Liver (tissue), 9 donors: Measurements from ENCODE around the gene GALC. TPM values are rescaled to one million over a fixed set of nuclear protein-coding genes. Genes with fewer than 3 reads are reported as not detected.

Experiments used
- DNase-seq: peaks from one replicate; pipeline ENCODE4 v3.0.0-alpha.2; 2017; ENCODE audit warnings: low spot score
- H3K27ac ChIP-seq, 2 donors: one replicate each; pipeline ENCODE4 v1.7.0; 2013; ENCODE audit warnings: inconsistent platforms in 2 of 2, low read length in 2 of 2, control low read depth in 1 of 2, low read depth in 1 of 2, mild to moderate bottlenecking in 1 of 2
- H3K27me3 ChIP-seq, 4 donors: one replicate each; pipeline versions ENCODE4 v1.6.1 to v1.7.0; 2013; ENCODE audit warnings: low read length in 3 of 4, inconsistent platforms in 1 of 4, mild to moderate bottlenecking in 1 of 4, moderate library complexity in 1 of 4; ENCODE audit not compliant: control insufficient read depth in 4 of 4, insufficient read depth in 4 of 4
- H3K36me3 ChIP-seq, 4 donors: one replicate each; pipeline versions ENCODE4 v1.6.1 to v1.7.0; 2013; ENCODE audit warnings: low read length in 3 of 4, mild to moderate bottlenecking in 3 of 4, low read depth in 1 of 4, moderate library complexity in 1 of 4; ENCODE audit not compliant: control insufficient read depth in 4 of 4, insufficient read depth in 3 of 4
- H3K4me1 ChIP-seq, 4 donors: one replicate each; pipeline versions ENCODE4 v1.6.1 to v1.7.0; 2013; ENCODE audit warnings: low read length in 3 of 4, mild to moderate bottlenecking in 3 of 4, moderate library complexity in 1 of 4; ENCODE audit not compliant: control insufficient read depth in 4 of 4, insufficient read depth in 4 of 4
- H3K4me3 ChIP-seq, 3 donors: one replicate each; pipeline versions ENCODE4 v1.6.1 to v1.7.0; 2013; ENCODE audit warnings: low read length in 3 of 3, control low read depth in 1 of 3, low read depth in 1 of 3, mild to moderate bottlenecking in 1 of 3
- H3K9ac ChIP-seq, 2 donors: one replicate each; pipeline ENCODE4 v1.7.0; 2013; ENCODE audit warnings: low read length in 2 of 2, mild to moderate bottlenecking in 2 of 2, moderate library complexity in 2 of 2, control low read depth in 1 of 2, low read depth in 1 of 2
- H3K9me3 ChIP-seq, 4 donors: one replicate each; pipeline versions ENCODE4 v1.6.1 to v1.7.0; 2013; ENCODE audit warnings: low read length in 3 of 4; ENCODE audit not compliant: control insufficient read depth in 4 of 4
- EGR1 ChIP-seq, 2 donors: IDR thresholded peaks; 2 replicates each; pipeline ENCODE4 v1.6.1; 2016 to 2018; ENCODE audit warnings: antibody characterized with exemption in 2 of 2, low read depth in 2 of 2
- FOXA1 ChIP-seq: IDR thresholded peaks from 2 replicates; pipeline ENCODE4 v1.6.1; 2016; ENCODE audit warnings: antibody characterized with exemption
- FOXA2 ChIP-seq: IDR thresholded peaks from 2 replicates; pipeline ENCODE4 v1.6.1; 2016; ENCODE audit warnings: antibody characterized with exemption
- GABPA ChIP-seq, 2 donors: IDR thresholded peaks in 1 of 2; conservative IDR thresholded peaks in 1 of 2; 2 replicates each; pipeline ENCODE4 v1.6.1; 2016; ENCODE audit warnings: antibody characterized with exemption in 2 of 2, mild to moderate bottlenecking in 1 of 2, moderate library complexity in 1 of 2
- HNF4A ChIP-seq, 2 donors: conservative IDR thresholded peaks; 2 replicates each; pipeline ENCODE4 v1.6.1; 2016; ENCODE audit warnings: antibody characterized with exemption in 2 of 2, mild to moderate bottlenecking in 2 of 2
- HNF4G ChIP-seq: IDR thresholded peaks from 2 replicates; pipeline ENCODE4 v1.6.1; 2016; ENCODE audit warnings: antibody characterized with exemption
- JUND ChIP-seq, 2 donors: IDR thresholded peaks; 2 replicates each; pipeline ENCODE4 v1.6.1; 2016; ENCODE audit warnings: antibody characterized with exemption in 2 of 2
- NR2F2 ChIP-seq: IDR thresholded peaks from 2 replicates; pipeline ENCODE4 v1.6.1; 2016; ENCODE audit warnings: antibody characterized with exemption
- RAD21 ChIP-seq, 2 donors: IDR thresholded peaks; 2 replicates each; pipeline ENCODE4 v1.6.1; 2016; ENCODE audit warnings: antibody characterized with exemption in 2 of 2, mild to moderate bottlenecking in 2 of 2
- REST ChIP-seq: IDR thresholded peaks from 2 replicates; pipeline ENCODE4 v1.6.1; 2016; ENCODE audit warnings: antibody characterized with exemption, mild to moderate bottlenecking
- RXRA ChIP-seq, 2 donors: IDR thresholded peaks; 2 replicates each; pipeline ENCODE4 v1.6.1; 2017 to 2018; ENCODE audit warnings: antibody characterized with exemption in 2 of 2, mild to moderate bottlenecking in 1 of 2
- SP1 ChIP-seq: IDR thresholded peaks from 2 replicates; pipeline ENCODE4 v1.6.1; 2018; ENCODE audit warnings: antibody characterized with exemption, mild to moderate bottlenecking
- TAF1 ChIP-seq: conservative IDR thresholded peaks from 2 replicates; pipeline ENCODE4 v1.6.1; 2016; ENCODE audit warnings: antibody characterized with exemption, mild to moderate bottlenecking
- YY1 ChIP-seq: IDR thresholded peaks from 2 replicates; pipeline ENCODE4 v1.6.1; 2016; ENCODE audit warnings: antibody characterized with exemption, mild to moderate bottlenecking
- WGBS: extraction: QIAGEN DNeasy Blood & Tissue Kit; methylation state at CpG from one replicate; pipeline ENCODE4 v1.1.7; 2013; 5-methylcytosine and 5-hydroxymethylcytosine counted together
- polyA plus RNA-seq, 2 donors: library from polyadenylated mRNA; stranded (reverse) in 1 of 2; unstranded in 1 of 2; fragments of 200-250 nt in 1 of 2; fragments of >200 nt in 1 of 2; fragmentation: Nextera tagmentation in 1 of 2; extraction: Ambion mirVana in 1 of 2; gene quantifications; one replicate each; pipeline versions ENCODE4 v1.2.1 to v1.2.3, GENCODE V29; 2013 to 2015
- total RNA-seq, 2 donors: library from RNA; depleted of rRNA; stranded (reverse); fragments of >200 nt; gene quantifications; one replicate each; pipeline ENCODE4 v1.2.3, GENCODE V29; 2014
- TF ChIP-seq, protein P1 (sequence below): IDR thresholded peaks from 2 replicates; pipeline ENCODE4 v1.6.1; 2016; ENCODE audit warnings: antibody characterized with exemption
- TF ChIP-seq, protein P2 (sequence below): IDR thresholded peaks from 2 replicates; pipeline ENCODE4 v1.6.1; 2016; ENCODE audit warnings: antibody characterized with exemption
- TF ChIP-seq, protein P3 (sequence below): IDR thresholded peaks from 2 replicates; pipeline ENCODE4 v1.6.1; 2016; ENCODE audit warnings: antibody characterized with exemption
- TF ChIP-seq, protein P4 (sequence below): fragments of 150-350 bp; IDR thresholded peaks from 2 replicates; pipeline ENCODE4 v1.5.1; 2017; ENCODE audit warnings: improper control_type of control experiment, low read depth, low read length; ENCODE audit not compliant: missing input control
- donor health status: healthy.
- donor health status: healthy.
- donor health status: healthy.
- donor health status: healthy.
- donor health status: healthy.

Gene GALC
- total and polyA plus RNA-seq, 4 donors = 2.8 to 20.8 (median 12.1) TPM

DNA sequence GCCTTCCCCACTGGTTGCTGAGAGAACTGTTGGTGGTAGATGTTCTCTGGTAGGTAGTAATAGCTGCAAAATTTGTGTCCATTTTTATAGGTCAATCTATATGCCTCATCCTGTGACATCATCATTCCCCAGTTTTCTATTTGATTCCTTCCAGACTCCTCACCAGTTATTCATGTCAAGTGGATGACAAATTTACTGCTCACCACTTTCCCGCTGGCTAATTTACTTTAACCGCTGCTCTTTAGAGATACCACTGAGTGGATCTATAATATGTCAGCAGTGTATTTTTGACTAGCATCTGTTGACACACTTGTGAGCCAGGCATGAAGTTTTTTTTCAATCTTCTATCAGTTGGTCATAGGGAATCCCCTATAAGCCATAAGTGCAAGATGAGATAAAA lies 36.5 kb upstream of the GALC start:
- H3K27me3 ChIP-seq = no peaks in the 10 kb centered on the region
- H3K27ac ChIP-seq = no peak overlapping the region
- peaks cover 3 to 41% (median 13%) of the 10 kb centered on the region in 4 donors for H3K4me1 ChIP-seq
- no peak for DNase-seq
- no peak for TF ChIP-seq JUND (IDR thresholded peaks at IDR 0.05)
- no peak for TF ChIP-seq SP1
- TF ChIP-seq, protein P1, sequence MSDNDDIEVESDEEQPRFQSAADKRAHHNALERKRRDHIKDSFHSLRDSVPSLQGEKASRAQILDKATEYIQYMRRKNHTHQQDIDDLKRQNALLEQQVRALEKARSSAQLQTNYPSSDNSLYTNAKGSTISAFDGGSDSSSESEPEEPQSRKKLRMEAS = no peak
- TF ChIP-seq RXRA (IDR thresholded peaks at IDR 0.05) = no peak
- no peak for TF ChIP-seq GABPA (IDR thresholded peaks at IDR 0.05 in 1 of 2, conservative IDR thresholded peaks at IDR 0.05 in 1 of 2)
- peaks cover 0 to 2% (median 0%) of the 10 kb centered on the region in 4 donors for H3K36me3 ChIP-seq
- H3K9ac ChIP-seq = no peak overlapping the region
- H3K9me3 ChIP-seq = no peaks in the 10 kb centered on the region
- WGBS = 84% methylated on average over 2 of the region's 2 CpGs
- H3K4me3 ChIP-seq = no peak overlapping the region

DNA sequence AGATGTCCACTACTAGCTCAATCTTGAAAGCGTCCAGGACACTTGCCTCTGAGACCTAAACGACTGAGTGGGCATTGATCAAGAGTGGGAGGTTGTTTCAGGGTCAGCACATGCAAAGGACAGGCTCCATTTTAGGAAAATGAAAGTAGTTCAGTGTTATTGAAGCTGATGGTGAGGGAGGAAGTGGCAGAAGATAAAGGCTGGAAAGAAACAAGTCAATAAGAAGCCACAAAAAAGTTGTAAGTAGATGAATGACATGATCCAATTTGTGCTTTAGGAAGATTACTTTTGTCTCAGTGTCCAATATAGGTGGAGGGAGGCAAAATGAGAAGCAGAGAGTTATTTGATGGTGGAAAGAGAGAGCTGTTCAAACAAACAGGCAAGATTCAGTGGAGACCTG lies 33.9 kb upstream of the GALC start:
- no peaks in the 10 kb centered on the region for H3K9me3 ChIP-seq
- H3K36me3 ChIP-seq = no peaks in the 10 kb centered on the region
- peak overlapping the region; percentile 14 to 77 (median 63) for H3K4me3 ChIP-seq
- DNase-seq = no peak
- 14% methylated on average over 2 of the region's 2 CpGs for WGBS
- H3K27ac ChIP-seq = peak overlapping the region; percentile 28 to 42
- TF ChIP-seq, protein P1 = no peak
- peak; percentile 88 for TF ChIP-seq YY1
- no peak for TF ChIP-seq GABPA (IDR thresholded peaks at IDR 0.05 in 1 of 2, conservative IDR thresholded peaks at IDR 0.05 in 1 of 2)
- H3K9ac ChIP-seq = peak overlapping the region in 1 of 2 donors; percentile 57
- no peaks in the 10 kb centered on the region for H3K27me3 ChIP-seq
- H3K4me1 ChIP-seq = peaks cover 5 to 40% (median 22%) of the 10 kb centered on the region in 4 donors

GRCh38 chr14:88025313-88025712 lies 32.3 kb upstream of the GALC start:
- H3K9ac ChIP-seq = peak overlapping the region; percentile 72 to 94
- 14% methylated on average over 3 of the region's 3 CpGs for WGBS
- H3K9me3 ChIP-seq = no peaks in the 10 kb centered on the region
- H3K27ac ChIP-seq = peak overlapping the region; percentile 28 to 77
- peak overlapping the region; percentile 60 to 77 (median 63) for H3K4me3 ChIP-seq
- no peak for TF ChIP-seq GABPA (IDR thresholded peaks at IDR 0.05 in 1 of 2, conservative IDR thresholded peaks at IDR 0.05 in 1 of 2)
- TF ChIP-seq NR2F2 = no peak
- no peak for TF ChIP-seq HNF4A (conservative IDR thresholded peaks at IDR 0.05)
- no peak for TF ChIP-seq HNF4G
- no peak for TF ChIP-seq JUND (IDR thresholded peaks at IDR 0.05)
- TF ChIP-seq, protein P2, sequence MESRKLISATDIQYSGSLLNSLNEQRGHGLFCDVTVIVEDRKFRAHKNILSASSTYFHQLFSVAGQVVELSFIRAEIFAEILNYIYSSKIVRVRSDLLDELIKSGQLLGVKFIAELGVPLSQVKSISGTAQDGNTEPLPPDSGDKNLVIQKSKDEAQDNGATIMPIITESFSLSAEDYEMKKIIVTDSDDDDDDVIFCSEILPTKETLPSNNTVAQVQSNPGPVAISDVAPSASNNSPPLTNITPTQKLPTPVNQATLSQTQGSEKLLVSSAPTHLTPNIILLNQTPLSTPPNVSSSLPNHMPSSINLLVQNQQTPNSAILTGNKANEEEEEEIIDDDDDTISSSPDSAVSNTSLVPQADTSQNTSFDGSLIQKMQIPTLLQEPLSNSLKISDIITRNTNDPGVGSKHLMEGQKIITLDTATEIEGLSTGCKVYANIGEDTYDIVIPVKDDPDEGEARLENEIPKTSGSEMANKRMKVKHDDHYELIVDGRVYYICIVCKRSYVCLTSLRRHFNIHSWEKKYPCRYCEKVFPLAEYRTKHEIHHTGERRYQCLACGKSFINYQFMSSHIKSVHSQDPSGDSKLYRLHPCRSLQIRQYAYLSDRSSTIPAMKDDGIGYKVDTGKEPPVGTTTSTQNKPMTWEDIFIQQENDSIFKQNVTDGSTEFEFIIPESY = no peak
- TF ChIP-seq, protein P3, sequence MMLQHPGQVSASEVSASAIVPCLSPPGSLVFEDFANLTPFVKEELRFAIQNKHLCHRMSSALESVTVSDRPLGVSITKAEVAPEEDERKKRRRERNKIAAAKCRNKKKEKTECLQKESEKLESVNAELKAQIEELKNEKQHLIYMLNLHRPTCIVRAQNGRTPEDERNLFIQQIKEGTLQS = no peak
- no peak for TF ChIP-seq SP1
- TF ChIP-seq, protein P4, sequence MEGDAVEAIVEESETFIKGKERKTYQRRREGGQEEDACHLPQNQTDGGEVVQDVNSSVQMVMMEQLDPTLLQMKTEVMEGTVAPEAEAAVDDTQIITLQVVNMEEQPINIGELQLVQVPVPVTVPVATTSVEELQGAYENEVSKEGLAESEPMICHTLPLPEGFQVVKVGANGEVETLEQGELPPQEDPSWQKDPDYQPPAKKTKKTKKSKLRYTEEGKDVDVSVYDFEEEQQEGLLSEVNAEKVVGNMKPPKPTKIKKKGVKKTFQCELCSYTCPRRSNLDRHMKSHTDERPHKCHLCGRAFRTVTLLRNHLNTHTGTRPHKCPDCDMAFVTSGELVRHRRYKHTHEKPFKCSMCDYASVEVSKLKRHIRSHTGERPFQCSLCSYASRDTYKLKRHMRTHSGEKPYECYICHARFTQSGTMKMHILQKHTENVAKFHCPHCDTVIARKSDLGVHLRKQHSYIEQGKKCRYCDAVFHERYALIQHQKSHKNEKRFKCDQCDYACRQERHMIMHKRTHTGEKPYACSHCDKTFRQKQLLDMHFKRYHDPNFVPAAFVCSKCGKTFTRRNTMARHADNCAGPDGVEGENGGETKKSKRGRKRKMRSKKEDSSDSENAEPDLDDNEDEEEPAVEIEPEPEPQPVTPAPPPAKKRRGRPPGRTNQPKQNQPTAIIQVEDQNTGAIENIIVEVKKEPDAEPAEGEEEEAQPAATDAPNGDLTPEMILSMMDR = no peak
- TF ChIP-seq RAD21 (IDR thresholded peaks at IDR 0.05) = no peak
- TF ChIP-seq EGR1 (IDR thresholded peaks at IDR 0.05; ENCODE audit: low read depth in 2 of 2) = no peak
- TF ChIP-seq YY1 = no peak
- TF ChIP-seq FOXA1 = no peak
- no peak for TF ChIP-seq FOXA2
- no peak for TF ChIP-seq RXRA (IDR thresholded peaks at IDR 0.05)
- TF ChIP-seq, protein P1 = no peak
- TF ChIP-seq TAF1 = no peak
- no peak for TF ChIP-seq REST
- no peaks in the 10 kb centered on the region for H3K36me3 ChIP-seq
- peaks cover 5 to 40% (median 22%) of the 10 kb centered on the region in 4 donors for H3K4me1 ChIP-seq
- no peak for DNase-seq
- H3K27me3 ChIP-seq = no peaks in the 10 kb centered on the region
